Inflammatory macrophage treated with lipopolysaccharide for 4 hours (primary cell): ENCODE results near the gene HDLBP.

Source experiments
- DNase-seq: peaks from one replicate; pipeline ENCODE4 v3.0.0-alpha.2; 2020

The HDLBP gene

DNA sequence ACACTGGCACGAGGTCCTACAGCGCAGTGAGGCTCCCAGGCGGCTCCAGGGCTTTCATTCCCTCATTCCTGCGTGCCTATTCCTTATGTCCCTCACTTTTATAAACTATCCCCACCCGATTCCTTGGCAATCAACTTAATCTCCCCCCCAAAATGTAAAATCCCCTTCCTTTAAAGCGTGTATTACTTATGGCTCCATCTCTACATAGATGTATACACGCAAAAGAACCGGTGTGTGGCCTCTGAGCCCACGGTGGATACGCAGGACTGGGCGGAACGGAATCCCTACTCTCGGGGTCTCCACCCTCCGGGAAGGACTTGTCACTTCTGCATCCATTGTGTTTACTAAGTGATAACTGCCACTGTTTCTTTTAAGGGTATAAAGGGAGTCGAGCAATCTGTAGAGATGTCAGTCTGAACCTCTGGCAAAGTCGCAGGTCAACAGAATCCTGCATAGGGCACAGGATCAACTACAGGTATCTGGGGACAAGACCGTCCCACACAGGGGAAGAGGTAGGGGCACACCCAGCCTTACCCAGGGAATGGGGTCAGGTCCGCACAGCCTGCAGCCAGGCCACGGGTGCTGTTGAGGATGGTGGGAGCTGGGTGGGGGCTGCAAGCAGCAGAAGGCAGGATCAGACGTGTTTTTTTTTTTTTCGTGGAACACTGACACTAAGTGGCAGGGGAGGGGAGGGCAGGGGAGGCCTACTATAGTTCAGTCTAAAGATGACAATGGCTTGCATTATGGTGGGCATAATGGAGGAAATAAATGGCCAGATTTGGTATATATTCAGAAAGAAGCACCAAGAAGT, 42.1 kb downstream of the HDLBP start:
- DNase-seq = no peak

DNA sequence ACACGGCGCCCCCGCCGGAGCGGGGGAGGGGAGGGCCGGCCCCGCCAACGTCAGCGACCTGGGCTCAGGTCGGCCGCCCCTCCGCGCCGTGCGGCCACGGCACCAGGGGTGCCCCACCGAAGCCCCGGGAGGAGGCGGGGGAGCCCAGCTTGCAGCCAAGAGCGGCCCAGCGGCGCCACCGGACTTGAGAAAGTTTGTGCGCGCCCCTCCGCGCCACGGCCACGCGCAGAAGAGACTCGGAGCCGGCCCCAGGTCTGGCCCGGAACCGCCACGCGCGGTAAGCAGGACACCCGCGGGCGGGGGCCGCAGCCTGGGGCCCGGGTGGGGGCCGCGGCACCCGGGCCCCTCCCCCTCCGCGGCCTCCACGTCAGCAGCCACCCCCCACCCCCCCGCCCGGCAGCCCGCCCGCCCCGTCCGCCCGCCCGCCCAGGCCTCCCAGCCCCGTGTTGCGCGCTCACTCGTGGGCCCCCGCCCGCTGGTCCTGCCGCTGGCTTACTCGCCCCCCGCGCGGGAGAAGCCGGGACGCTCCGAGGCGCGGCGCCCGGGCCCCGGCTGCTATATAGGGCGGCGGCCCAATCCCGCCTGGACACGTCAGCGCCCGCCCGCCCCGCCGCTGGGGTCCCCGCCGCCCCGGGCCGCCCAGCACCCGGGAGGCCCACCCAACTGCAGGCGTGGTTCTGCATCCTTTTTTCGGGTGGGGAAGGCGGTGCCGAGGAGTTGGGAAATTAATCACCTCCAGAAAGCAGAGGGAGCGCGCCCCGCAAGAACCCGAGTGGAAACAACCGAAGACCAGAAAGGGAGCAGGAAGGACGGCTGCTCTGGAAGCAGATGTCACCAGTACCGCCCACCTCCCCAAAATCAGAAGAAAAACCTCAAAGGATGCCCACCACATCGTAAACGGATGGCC, 42.9 kb downstream of the HDLBP start:
- DNase-seq = peak; percentile 33

- DNase-seq = peak; percentile 80
Measured at GRCh38 chr2:241271706-241272302, 43.7 kb downstream of the HDLBP start.

GRCh38 chr2:241270531-241270930, 44.9 kb downstream of the HDLBP start:
- DNase-seq = no peak

GRCh38 chr2:241269707-241270520, 45.6 kb downstream of the HDLBP start:
- no peak for DNase-seq

- no peak for DNase-seq
Measured at GRCh38 chr2:241268716-241269445, 46.6 kb downstream of the HDLBP start.

DNA sequence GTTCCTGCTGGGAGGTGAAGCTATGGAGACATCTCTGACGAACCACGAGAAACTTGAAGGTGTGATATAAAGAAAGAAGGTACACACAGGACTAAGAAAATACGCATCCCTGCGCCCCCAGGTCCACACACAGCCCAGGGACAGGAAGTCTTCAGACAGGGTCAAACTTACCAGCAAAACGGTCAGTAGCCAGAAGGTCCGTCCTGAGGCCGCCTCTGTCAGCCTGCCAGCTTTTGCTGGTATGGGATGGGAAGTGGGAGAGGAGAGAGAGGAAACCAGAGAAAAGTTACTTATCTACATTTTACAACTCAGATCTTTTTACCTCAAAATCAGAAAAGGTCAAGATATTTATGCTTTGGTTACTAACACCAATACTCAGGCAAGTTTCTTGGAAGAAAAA, 47.2 kb downstream of the HDLBP start:
- DNase-seq = no peak

DNA sequence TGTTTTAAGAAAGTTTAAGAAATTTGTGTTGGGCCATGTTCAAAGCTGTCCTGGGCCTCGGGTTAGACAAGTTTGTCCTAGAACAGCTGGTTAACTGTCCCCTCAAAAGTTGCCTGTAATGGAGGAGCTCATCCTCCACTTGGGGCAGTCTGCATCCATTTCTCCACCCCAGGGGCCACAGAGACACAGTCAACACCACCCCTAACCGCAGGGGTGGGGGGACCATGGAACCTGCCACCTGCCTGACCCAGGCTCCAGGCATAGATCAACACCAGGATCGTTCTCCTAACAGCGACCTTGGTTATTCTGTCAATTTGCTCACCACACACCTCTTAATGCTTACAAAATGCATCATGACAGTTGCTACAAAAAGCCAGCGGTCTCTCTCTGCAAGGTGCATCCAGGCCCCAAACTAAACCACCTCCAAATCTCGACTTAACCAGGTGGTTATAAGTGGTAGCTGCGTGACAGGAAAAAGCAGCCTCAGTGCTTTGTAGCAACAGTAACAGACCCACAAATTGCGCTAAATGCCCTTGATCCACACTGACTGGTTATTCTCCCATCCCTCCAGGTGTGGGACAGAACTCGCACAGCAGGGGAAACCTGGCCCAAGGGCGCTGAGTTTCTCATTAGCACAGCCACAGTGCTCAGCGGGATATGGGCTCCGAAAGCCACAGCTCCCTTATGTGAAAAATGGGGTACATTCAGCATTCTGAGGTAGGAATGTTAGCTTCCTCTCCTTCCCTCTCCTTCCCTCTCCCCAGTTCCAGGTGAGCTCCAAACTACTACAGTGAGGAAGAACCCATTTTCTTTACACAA, 48.0 kb downstream of the HDLBP start:
- no peak for DNase-seq

DNA sequence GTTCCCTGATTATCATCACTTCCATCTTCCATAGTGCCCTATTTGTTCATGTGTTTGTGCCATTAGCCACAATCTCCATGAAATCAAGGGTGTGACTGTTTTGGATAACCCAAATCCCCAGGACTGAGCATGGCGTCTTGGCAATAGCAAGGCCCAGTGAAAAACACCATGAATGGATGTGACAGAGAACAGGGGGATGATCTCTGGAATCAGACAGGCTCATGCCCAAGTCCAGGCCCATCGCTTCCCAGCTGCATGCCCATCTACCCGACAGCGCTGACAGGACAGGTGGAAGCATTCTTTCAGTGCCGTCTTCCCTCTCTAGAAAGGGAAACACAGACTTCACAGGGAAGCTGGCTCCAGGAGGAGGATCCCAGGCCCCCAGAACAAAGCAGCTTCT, 50.0 kb downstream of the HDLBP start:
- DNase-seq = no peak

DNA sequence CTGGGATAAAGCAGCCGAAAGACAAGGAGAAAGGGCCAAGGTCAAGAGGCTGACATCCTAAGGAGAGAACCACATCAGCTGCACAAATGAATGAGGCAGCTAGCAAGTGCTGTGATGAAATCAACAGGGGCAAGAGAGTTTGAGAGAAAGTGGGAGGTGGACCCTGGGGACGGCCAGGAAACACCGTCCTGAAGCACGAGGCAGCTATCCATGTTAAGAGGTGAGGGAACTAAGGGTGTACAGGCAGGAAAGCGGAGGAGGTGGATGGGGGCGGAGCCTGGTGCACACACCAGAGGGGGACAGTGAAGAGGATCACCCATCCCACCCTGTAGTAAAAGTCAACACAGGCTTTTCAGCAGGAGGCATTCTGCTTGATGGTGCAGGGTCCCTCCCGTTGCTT, 52.4 kb downstream of the HDLBP start:
- DNase-seq = no peak

GRCh38 chr2:241261628-241262027, 53.8 kb downstream of the HDLBP start:
- no peak for DNase-seq

DNA sequence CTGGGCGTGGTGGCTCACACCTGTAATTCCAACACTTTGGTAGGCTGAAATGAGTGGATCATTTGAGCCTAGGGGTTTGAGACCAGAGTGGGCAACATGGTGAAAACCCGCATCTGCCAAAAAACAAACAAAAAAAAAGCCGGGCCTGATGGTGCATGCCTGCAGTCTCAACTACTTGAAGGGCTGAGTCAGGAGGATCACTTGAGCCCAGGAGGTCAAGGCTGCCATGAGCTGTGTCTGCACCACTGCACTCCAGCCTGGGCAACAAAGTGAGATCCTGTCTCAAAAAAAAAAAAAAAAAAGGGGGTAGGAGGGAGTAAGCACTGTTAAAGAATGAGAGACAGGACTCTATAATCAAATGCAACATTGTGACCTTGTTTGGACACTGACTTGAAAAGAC, 54.6 kb downstream of the HDLBP start:
- no peak for DNase-seq

DNA sequence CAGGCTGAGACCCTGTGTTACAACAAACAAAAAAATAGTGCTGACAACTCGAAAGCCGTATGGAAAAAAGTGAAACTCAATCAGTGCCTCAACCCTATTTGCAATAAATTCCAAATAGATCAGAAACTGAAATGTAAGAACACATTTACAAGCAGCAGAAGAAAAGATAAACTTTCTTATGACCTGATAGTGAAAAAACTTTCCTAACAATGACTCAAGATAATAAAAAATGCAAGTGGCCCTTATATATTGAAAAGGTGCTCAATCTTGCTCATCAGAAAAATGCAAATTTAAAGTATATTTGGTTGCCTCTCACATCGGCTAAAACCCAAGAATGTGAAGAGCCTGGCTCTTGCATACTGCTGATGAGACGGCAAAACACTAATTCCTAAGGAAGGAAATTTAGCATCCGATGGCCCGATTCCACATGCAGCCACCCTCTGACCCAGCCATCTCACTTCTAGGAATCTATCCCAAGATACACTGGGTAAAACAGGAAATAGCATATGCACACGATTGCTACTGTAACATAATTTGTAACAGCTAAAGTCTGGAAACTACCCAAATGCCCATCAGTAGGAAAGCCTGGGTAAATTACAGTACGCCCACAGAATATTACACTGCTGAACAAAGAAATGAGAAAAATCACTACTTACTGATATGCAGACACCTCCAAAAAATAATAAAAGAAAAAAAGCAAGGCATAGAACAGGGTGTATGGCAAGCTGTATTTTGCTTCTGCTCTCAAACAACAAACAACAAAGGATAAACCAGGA, 56.8 kb downstream of the HDLBP start:
- no peak for DNase-seq

DNA sequence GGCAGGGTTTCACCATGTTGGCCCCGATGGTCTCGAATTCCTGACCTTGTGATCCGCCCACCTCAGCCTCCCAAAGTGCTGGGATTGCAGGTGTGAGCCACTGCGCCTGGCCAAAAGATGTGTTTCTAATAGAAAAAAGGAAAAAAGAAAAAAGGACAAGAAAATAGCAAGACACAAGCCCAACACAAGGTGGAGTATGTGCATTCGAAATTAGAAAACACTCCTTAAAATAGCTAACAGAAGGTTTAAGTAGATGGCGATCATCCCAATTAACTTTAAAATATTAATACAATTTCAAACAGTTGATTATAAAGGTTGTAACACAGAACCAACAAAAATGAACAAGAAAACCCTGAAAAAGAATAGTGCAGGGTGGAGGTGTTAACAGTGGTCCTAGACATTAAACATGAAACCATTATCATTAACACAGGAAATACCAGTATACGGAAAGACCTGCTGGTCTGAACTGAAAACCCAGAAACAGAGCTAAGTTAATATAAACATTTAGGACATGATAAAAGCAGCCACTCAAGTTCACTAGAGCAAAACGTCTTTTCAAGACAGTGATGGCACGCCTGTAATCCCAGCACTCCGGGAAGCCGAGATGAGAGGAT, 57.9 kb downstream of the HDLBP start:
- DNase-seq = no peak

- no peak for DNase-seq
Measured at GRCh38 chr2:241256168-241256545, 59.3 kb downstream of the HDLBP start.

GRCh38 chr2:241255542-241256167, 59.8 kb downstream of the HDLBP start:
- DNase-seq = no peak

- no peak for DNase-seq
Measured at GRCh38 chr2:241254904-241255351, 60.5 kb downstream of the HDLBP start.

- DNase-seq = no peak
Measured at GRCh38 chr2:241252778-241253475, 62.5 kb downstream of the HDLBP start.

DNA sequence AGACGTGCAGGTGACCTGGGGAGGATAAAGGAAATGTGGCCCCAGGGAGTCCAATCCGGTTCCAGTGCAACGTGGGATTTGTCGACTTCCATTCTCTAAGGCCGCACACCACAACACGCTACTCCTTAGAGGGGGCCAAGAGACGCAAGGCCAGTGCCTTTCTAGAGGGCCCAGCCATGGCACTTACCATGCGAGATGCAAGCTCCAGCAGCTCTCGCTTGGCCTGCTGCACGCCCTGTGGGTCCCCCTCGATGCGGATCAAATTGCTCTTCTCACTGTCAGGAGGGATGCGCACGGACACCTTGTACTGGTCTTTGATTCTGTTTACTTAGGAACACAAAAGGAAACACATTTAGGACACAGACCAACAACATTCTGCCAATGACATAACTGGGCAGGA, 65.8 kb downstream of the HDLBP start:
- no peak for DNase-seq
